HG02798 (cell line): ENCODE results near the gene ATAT1.

ENCODE experiments used
- ATAC-seq: cut with Tn5 transposase; IDR thresholded peaks from one replicate; pipeline ENCODE4 v1.9.1; 2021; ENCODE audit warnings: mild to moderate bottlenecking; ENCODE audit not compliant: unreplicated experiment, poor library complexity

ATAT1 gene

GRCh38 chr6:30682143-30683117 is 55.8 kb downstream of the ATAT1 start:
- ATAC-seq, result peak; percentile 41

- ATAC-seq, result no peak
Measured at GRCh38 chr6:30683183-30683979, 56.7 kb downstream of the ATAT1 start.

- ATAC-seq, result no peak
Measured at GRCh38 chr6:30683980-30684338, 57.3 kb downstream of the ATAT1 start.

- ATAC-seq, result no peak
Measured at GRCh38 chr6:30684386-30685156, 57.9 kb downstream of the ATAT1 start.

- ATAC-seq, result no peak
Measured at GRCh38 chr6:30685157-30686008, 58.7 kb downstream of the ATAT1 start.

GRCh38 chr6:30686009-30686907 is 59.6 kb downstream of the ATAT1 start, which contains the start of gene PPP1R18:
Gene PPP1R18, minus strand, starts transcription at chr6:30686645. Its CDS starts 627 bp downstream, at chr6:30686018.
- peak; percentile 26 for ATAC-seq

GRCh38 chr6:30686908-30687658 is 60.4 kb downstream of the ATAT1 start:
- peak; percentile 54 for ATAC-seq

- ATAC-seq, result no peak
Measured at GRCh38 chr6:30687659-30688431, 61.2 kb downstream of the ATAT1 start.

GRCh38 chr6:30688569-30688968 is 61.9 kb downstream of the ATAT1 start:
- ATAC-seq, result no peak

- no peak for ATAC-seq
Measured at GRCh38 chr6:30689022-30689865, 62.6 kb downstream of the ATAT1 start.

GRCh38 chr6:30689985-30690384 is 63.3 kb downstream of the ATAT1 start:
- ATAC-seq, result no peak

GRCh38 chr6:30690403-30691207 is 63.9 kb downstream of the ATAT1 start, which contains the start of gene NRM:
Gene NRM, minus strand, starts transcription at chr6:30690984. Its CDS starts 10 bp downstream, at chr6:30690974.
- ATAC-seq, result peak; percentile 40

GRCh38 chr6:30691208-30691847 is 64.7 kb downstream of the ATAT1 start:
- ATAC-seq, result no peak
